ENCODE results near the gene UGT1A8. TPM values are rescaled to one million over a fixed set of nuclear protein-coding genes. Genes with fewer than 3 reads are reported as not detected.

UGT1A8 gene
- total RNA-seq, 2 donors from 2014 or later, result 15.9 to 16.8 TPM

- TF ChIP-seq CTCF (IDR thresholded peaks at IDR 0.05), result no peak
- Histone ChIP-seq H3K9me3 (no peaks in the 10 kb centered on the region), H3K36me3 (no peaks in the 10 kb centered on the region), H3K9ac (ENCODE audit: low read depth in 2 of 2, low read length in 2 of 2) (no peak overlapping the region), H3K27ac (no peak overlapping the region), H3K4me3 (no peak overlapping the region), H3K27me3 (no peaks in the 10 kb centered on the region), H3K4me1 (peaks cover 3% of the 10 kb centered on the region)
- intact Hi-C loops (cut with DNase I), result no loop called here
- no peak for DNase-seq
Observed at GRCh38 chr2:233689031-233689430, 71.6 kb downstream of the UGT1A8 start.

GRCh38 chr2:233689501-233689900, 72.1 kb downstream of the UGT1A8 start:
- Histone ChIP-seq H3K27ac (no peak overlapping the region), H3K9ac (ENCODE audit: low read depth in 2 of 2, low read length in 2 of 2) (no peak overlapping the region), H3K27me3 (no peaks in the 10 kb centered on the region), H3K9me3 (no peaks in the 10 kb centered on the region), H3K4me3 (no peak overlapping the region), H3K4me1 (peaks cover 3% of the 10 kb centered on the region), H3K36me3 (no peaks in the 10 kb centered on the region)
- no peak for DNase-seq
- no peak for TF ChIP-seq CTCF (IDR thresholded peaks at IDR 0.05)
- intact Hi-C loops (cut with DNase I), result no loop called here

- Histone ChIP-seq H3K9me3 (no peaks in the 10 kb centered on the region), H3K4me3 (no peak overlapping the region), H3K27ac (no peak overlapping the region), H3K27me3 (no peaks in the 10 kb centered on the region), H3K9ac (ENCODE audit: low read depth in 2 of 2, low read length in 2 of 2) (no peak overlapping the region), H3K36me3 (no peaks in the 10 kb centered on the region), H3K4me1 (peaks cover 3% of the 10 kb centered on the region)
- intact Hi-C loops (cut with DNase I), result no loop called here
- TF ChIP-seq CTCF (IDR thresholded peaks at IDR 0.05), result no peak
- no peak for DNase-seq
Observed at GRCh38 chr2:233690444-233690843, 73.0 kb downstream of the UGT1A8 start.

- TF ChIP-seq CTCF (IDR thresholded peaks at IDR 0.05), result no peak
- Histone ChIP-seq H3K9ac (ENCODE audit: low read depth in 2 of 2, low read length in 2 of 2) (peak overlapping the region in 1 of 2 donors; percentile 36), H3K4me3 (no peak overlapping the region), H3K27me3 (no peaks in the 10 kb centered on the region), H3K36me3 (no peaks in the 10 kb centered on the region), H3K27ac (peak overlapping the region; percentile 42), H3K9me3 (no peaks in the 10 kb centered on the region), H3K4me1 (peaks cover 3% of the 10 kb centered on the region)
- intact Hi-C loops (cut with DNase I), result no loop called here
- DNase-seq, result peak; percentile 58
Observed at GRCh38 chr2:233691443-233692433, 74.3 kb downstream of the UGT1A8 start.

GRCh38 chr2:233692648-233693047, 75.2 kb downstream of the UGT1A8 start, which contains the start of gene UGT1A6:
UGT1A6 (plus strand) TSS chr2:233692890; CDS start chr2:233693005, 115 bp downstream.
- Histone ChIP-seq H3K4me1 (peaks cover 3% of the 10 kb centered on the region), H3K36me3 (no peaks in the 10 kb centered on the region), H3K27me3 (no peaks in the 10 kb centered on the region), H3K9ac (ENCODE audit: low read depth in 2 of 2, low read length in 2 of 2) (peak within 1 kb of the TSS in 1 of 2 donors; percentile 36), H3K9me3 (no peaks in the 10 kb centered on the region), H3K4me3 (no peak within 1 kb of the TSS), H3K27ac (peak within 1 kb of the TSS; percentile 42)
- TF ChIP-seq CTCF (IDR thresholded peaks at IDR 0.05), result no peak
- intact Hi-C loops (cut with DNase I), result no loop called here
- no peak for DNase-seq

Data from colonic mucosa (tissue), 4 donors.